Stimulated activated CD4-positive, alpha-beta T cell treated with anti-CD3 and anti-CD28 coated beads, Interleukin-12 subunit alpha, Interleukin-12 subunit beta, amount 100 ng/mL, for 4 hours (primary cell): Measurements from ENCODE around the gene DIAPH3.
"Not testable (repeated sequence)": the region's sequence is repeated elsewhere in the genome, so short reads cannot be mapped to it uniquely, and the experiment has no call there.

ENCODE experiments used
- DNase-seq: peaks from one replicate; pipeline ENCODE4 v3.0.0-alpha.2; 2020

DIAPH3 gene

GRCh38 chr13:60094385-60095088 lies 69.2 kb downstream of the DIAPH3 start:
- no peak for DNase-seq

DNA sequence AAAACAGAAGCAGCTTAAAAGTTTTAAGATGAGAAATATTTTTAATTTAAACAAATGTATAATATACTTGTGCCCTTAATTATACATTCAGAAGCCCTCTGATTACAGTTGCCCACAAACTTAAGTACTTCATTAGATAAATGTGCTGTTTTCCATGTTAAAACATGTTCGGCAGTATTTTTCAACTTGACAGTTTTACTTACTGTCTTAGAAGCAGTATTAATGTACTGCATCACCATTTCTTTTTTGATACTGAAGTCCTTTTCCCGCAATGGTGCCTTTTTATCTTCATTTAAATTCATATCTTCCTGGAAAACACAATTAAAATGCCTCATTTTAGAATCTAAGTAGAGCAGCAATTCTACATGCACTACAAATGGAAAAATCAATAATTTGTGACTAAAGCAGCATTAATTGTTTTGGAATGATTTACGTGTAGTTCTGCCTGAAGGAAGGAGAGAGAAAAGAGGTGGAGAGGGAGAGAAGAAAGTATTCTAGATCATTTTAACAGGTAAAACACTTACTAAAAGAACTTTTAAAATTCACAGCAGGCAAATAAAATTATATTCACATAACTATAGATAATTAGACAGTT lies 70.2 kb downstream of the DIAPH3 start:
- DNase-seq: no peak

- no peak for DNase-seq
Observed at GRCh38 chr13:60091573-60091972, 72.2 kb downstream of the DIAPH3 start.

DNA sequence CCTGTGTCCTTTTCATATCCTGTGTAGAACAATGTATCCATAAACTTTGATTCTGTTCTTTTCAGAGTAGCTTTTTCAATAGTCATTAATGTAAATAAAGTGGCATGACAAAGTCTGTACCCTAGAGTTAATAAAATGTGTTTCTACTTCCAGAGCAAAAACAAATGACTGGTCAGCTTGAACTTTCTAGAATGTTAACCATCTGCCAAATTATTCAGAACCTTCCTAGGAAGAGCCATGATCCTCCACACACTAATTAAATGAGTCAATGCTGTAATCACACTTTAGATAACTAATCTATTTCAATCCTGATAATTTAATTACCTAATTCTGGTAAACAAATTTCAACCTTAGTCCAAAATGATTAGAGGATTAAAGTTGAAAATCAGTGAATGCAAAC lies 73.2 kb downstream of the DIAPH3 start:
- DNase-seq: no peak

DNA sequence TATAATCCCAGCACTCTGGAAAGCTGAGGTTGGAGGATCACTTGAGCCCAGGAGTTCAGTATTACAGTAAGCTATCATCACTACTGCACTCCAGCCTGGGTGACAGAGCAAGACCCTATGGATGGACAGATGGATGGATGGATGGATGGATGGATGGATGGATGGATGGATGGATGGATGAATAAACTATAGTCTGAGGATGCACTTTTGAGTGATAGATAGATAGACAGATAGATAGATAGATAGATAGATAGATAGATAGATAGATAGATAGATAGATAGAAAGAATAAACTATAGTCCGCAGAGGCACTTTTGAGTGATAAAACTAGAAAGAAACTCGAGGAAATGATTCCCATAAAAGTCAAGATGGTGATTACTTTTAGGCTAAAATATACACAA lies 79.9 kb downstream of the DIAPH3 start:
- not testable (repeated sequence) for DNase-seq

- DNase-seq: no peak
Observed at GRCh38 chr13:60080850-60081249, 82.9 kb downstream of the DIAPH3 start.

- DNase-seq: no peak
Observed at GRCh38 chr13:60078226-60078625, 85.5 kb downstream of the DIAPH3 start.

DNA sequence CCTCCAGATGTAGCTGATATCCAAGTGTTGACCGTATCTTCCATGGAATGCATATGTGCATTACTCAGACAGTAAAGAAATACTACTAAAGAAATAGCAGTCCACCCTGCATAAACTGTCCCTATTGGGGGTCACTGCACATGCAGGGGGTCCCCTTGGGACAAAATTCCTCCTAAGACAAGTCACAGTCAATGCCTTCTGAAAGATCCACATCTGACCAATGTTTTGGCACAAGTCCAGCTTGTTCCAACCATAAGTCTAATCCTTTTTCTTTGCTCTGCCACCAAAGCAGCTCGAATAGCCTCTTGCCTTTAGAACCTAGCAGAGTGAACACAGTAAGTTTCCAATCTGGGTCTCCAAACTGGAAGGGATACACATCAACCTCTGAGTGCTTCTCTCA lies 87.9 kb downstream of the DIAPH3 start:
- no peak for DNase-seq

GRCh38 chr13:60074397-60074796 lies 89.3 kb downstream of the DIAPH3 start:
- no peak for DNase-seq

GRCh38 chr13:60066226-60066625 lies 97.5 kb downstream of the DIAPH3 start:
- DNase-seq: no peak

DNA sequence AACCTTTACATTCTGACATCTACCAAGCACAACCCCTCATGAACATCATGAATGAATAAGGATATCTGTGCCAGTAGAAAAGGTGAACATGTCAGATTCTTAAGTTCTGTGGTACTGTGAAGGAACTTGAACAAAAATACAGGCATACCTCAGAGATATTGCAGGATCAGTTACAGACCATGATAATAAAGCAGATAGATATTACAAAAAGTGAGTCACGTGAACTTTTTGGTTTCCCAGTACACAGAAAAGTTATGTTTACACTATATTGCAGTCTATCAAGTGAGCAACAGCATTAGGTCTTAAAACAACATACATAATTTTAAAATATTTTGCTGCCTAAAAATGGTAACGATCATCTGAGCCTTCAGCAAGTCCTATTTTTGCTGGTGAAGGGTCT lies 101.2 kb downstream of the DIAPH3 start:
- DNase-seq: no peak

DNA sequence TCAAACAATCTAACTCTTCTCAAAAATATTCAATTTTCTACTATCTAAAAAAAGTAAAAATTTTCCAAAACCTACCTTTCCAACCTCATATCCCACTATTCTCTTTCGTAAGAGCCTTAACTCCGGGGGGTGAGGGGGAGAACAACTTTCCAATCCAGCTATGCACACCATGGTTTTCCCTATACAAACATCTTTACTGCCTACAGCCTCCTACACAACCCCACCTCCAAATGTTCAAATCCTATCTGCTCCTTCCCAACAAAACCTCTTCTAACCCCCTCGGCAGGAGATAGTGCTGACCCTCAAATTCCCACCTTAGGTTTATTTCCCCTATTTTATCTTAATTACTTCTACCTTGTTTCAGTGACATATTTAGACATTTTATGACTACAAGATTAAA lies 102.0 kb downstream of the DIAPH3 start:
- no peak for DNase-seq

GRCh38 chr13:60051754-60052285 lies 111.9 kb downstream of the DIAPH3 start:
- no peak for DNase-seq

DNA sequence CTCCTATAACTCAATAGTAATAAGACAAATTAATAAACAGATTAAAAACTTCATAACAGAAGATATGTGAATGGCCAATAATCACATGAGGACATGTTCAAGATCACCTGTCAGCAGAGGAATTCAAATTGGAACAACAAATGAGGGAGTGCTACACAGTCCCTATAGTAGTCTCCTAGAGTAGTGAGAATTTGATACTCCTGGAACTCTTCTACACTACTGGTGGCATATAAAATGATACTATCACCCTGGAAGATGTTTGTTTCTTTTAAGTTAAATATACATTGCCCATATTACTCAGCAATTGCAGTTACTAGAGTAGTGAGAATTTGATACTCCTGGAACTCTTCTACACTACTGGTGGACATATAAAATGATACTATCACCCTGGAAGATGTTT lies 115.4 kb downstream of the DIAPH3 start:
- DNase-seq: not testable (repeated sequence)

GRCh38 chr13:60047918-60048317 lies 115.8 kb downstream of the DIAPH3 start:
- DNase-seq: no peak

DNA sequence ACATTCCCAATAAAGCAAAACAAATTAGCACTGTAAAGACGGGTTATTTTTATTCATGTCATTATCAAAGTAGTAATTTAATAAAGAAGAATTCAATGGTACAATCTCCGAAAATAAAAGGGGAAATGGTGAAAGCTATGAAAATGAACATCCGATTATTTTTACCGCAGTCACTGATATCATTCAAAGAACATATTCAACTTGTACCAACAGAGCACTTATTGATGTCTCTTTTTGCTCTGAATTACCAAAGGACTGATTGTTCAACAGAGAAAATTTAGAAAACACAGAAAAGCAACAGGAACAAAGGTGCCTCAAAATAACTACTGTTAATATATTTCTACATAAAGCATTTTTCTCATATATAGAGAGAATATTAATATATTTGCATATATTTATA lies 119.4 kb downstream of the DIAPH3 start:
- DNase-seq: no peak

DNA sequence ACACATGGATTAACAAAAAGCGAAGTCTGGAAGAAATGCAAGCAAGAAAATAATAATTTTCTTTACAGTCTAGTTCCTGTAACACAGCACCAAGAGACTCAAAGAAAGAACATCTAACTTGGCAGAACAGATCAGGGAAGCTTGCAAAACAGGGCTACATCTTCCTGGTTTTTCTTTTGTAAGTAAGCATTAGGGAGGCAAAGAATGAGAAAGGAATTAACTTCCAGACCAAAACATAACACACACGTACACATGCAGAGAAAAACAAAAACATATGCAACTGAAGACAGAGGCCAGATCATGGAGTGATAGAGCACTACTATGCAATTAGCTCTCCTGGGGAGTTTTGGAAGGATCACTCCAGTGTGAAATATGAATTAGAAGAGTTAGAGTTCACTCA lies 120.5 kb downstream of the DIAPH3 start:
- no peak for DNase-seq

DNA sequence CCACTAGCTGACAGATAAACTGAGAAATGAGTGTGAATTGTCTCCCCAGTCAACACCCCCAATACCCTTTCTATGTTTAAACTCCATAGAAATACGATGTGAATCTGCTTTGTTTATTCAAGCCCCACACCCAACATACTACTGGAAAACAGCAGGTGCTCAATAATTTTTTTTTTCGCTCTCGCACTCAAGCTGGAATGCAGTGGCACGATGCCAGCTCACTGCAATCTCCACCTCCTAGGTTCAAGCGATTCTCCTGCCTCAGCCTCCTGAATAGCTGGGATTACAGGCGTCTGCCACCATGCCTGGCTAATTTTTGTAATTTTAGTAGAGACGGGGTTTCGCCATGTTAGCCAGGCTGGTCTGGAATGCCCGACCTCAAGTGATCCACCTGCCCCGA lies 123.1 kb downstream of the DIAPH3 start:
- DNase-seq: not testable (repeated sequence)

- no peak for DNase-seq
Observed at GRCh38 chr13:60035874-60036273, 127.9 kb downstream of the DIAPH3 start.

DNA sequence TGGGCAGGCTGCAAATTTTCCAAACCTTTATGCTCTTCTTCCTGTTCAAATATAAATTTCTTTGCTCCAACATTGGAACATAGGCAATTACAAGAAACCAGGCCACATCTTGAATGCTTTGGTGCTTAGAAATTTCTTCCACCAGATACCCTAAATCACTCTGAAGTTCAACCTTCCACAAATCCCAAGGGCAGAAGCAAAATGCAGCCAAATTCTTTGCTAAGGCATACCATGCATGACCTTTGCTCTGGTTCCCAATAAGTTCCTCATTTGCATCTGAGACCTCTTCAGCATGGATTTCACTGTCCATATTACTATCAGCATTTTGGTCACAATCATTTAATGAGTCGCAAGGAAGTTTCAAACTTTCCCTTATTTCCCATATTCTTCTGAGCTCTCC lies 130.9 kb downstream of the DIAPH3 start:
- no peak for DNase-seq

- no peak for DNase-seq
Observed at GRCh38 chr13:60028021-60028420, 135.7 kb downstream of the DIAPH3 start.

DNA sequence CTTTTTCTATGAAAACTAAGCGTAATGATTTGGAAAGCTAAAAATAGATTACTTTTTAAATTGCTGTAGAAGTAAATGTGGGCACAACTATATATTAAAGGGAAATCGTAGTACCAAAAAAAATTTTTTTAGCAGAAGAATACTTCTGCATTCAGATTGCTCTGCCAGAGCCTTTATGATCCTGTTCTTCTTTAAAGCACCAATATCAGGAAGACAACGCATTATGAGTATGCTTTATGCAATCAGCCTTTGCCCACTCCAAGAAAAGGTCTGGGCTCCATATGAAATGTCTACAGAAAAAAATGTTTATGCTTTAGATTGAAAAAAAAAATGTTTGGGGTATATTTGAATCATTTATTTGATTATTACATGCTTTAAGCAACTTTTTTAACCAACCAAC lies 137.4 kb downstream of the DIAPH3 start:
- no peak for DNase-seq

- DNase-seq: no peak
Observed at GRCh38 chr13:60020288-60020687, 143.4 kb downstream of the DIAPH3 start.

DNA sequence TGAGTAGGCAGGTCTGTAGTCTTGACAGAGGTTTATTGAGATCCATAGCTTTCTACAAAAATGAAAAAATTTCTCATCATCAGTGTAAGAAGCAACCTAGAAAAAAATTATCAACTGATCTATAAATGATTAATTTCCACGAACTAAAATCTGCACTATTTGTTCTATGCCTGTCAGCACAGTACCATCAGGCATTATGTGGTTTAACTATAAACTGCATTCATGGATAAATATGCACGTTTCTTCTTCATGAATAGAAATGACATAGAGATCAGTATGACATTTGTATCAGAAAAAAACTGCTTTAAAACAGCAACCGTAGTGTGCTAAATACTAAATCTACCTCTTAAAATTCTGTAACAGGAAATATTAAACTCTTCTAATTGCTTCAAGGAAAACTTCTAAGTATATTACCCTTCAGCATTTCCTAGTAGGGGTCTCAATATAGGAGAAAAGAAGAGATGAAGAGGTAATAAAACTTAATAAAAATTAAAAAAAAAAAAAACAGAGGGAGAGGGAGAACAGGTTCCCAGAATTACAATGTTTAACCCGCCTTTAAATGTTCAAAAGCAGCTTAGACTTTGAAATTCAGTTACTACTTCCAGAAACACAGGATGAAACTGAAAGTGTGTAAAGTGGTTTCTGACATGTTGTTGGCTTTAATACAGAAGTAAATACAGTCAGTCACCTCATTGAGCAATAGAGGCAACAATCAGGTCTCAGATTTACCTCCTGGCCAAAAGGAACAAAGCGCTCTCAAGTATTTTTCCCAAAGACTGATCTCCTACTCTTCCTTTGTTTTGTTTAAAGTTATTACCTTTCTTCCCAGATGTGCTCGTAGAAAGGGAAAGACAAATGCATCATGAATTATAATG lies 144.4 kb downstream of the DIAPH3 start:
- DNase-seq: no peak
